HG03469 (cell line): ENCODE data around the gene LMF2.
"Not testable (repeated sequence)": the region's sequence is repeated elsewhere in the genome, so short reads cannot be mapped to it uniquely, and the experiment has no call there.

Experiments used
- ATAC-seq: cut with Tn5 transposase; IDR thresholded peaks from one replicate; pipeline ENCODE4 v1.9.1; 2021; ENCODE audit warnings: mild to moderate bottlenecking, moderate library complexity, moderate number of reproducible peaks; ENCODE audit not compliant: unreplicated experiment

The LMF2 gene

DNA sequence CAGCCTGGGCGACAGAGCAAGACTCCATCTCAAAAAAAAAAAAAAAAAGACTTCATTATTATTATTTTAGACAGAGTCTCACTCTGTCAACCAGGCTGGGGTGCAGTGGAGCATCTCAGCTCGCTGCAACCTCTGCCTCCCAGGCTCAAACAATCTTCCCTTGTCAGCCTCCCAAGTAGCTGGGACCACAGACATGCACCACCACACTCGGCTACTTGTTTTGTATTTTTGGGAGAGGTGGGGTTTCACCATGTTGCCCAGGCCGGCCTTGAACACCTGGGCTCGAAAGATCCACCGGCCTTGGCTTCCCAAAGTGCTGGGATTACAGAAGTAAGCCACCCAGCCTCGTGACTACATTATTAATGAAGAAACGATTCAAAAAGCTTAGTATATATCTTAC is 27.6 kb upstream of the LMF2 start:
- no peak for ATAC-seq

DNA sequence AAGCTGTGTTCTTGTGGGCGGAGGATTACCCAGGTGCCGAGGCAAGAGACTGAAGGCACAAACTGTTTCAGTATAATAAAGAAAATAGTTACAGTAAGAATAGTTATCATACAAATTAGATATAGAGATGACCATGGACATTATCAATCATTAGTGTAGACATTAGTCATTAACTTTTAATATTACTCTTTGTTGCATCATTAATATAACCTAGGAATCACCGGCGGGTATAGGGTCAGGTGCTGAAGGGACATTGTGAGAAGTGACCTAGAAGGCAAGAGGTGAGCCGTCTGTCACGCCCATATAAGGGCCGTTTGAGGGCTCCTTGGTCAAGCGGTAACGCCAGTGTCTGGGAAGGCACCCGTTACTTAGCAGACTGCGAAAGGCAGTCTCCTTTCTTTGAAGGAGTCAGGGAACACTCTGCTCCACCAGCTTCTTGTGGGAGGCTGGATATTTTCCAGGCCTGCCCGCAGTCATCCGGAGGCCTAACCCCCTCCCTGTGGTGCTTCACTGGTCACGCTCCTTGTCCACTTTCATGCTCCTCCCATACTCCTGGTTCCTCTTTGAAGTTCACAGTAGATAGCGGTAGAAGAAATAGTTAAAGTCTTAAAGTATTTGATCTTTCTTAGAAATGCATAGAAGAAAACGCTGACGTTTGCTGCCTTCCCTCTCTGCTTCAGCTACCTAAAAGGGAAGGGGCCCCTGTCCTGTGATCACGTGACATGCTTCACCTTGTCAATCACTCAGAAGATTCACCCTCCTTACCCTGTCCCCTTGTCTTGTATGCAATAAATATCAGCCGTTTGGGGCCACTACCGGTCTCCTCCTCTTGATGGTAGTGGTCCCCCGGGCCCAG is 26.6 kb upstream of the LMF2 start:
- not testable (repeated sequence) for ATAC-seq

- no peak for ATAC-seq
Observed at GRCh38 chr22:50532824-50533796, 25.6 kb upstream of the LMF2 start.

DNA sequence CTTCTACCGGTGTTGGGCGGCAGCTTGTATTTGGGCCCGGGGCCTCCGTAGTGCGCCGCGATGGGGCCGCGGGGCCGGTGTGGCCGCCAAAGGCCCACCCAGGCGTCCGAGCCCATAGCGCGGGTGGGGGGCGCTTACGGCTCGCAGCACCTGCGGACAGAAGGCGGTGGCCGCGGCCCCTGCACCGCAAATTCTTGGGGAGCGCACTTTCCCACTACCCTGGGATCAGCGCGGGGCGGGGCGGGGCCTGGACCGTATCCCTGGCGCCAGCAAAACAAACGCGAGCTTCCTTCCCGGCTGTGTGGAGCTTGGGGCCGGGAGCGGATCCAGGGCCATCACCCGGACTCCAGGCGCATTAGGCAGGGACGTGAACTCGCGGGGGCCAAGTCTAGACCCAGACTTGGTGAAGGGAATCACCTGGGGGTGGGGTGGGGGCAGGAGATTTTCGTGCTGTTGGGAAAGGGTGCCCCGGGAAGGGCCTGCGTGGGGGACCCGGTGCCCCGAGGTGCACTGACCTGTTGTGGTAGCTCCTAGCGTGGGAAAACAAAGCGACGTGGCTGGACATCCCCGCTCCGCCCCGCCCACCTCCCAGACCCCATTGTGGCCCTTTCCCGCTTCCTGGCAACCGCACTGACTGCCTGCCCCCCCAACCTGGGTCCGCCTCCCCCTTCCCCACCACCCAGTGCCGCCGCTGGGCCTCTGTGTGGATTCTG is 24.6 kb upstream of the LMF2 start:
- no peak for ATAC-seq

- no peak for ATAC-seq
Observed at GRCh38 chr22:50531546-50531961, 24.1 kb upstream of the LMF2 start.

- no peak for ATAC-seq
Observed at GRCh38 chr22:50530877-50531545, 23.5 kb upstream of the LMF2 start.

GRCh38 chr22:50530580-50530876 is 23.0 kb upstream of the LMF2 start:
- no peak for ATAC-seq

- ATAC-seq: no peak
Observed at GRCh38 chr22:50529897-50530579, 22.5 kb upstream of the LMF2 start, which contains the start of gene TYMP. Gene TYMP (minus strand): TSS chr22:50530012. CDS start chr22:50529709, 303 bp downstream.

GRCh38 chr22:50529416-50529896 is 22.0 kb upstream of the LMF2 start:
- ATAC-seq: no peak

GRCh38 chr22:50528682-50529415 is 21.3 kb upstream of the LMF2 start:
- ATAC-seq: no peak

DNA sequence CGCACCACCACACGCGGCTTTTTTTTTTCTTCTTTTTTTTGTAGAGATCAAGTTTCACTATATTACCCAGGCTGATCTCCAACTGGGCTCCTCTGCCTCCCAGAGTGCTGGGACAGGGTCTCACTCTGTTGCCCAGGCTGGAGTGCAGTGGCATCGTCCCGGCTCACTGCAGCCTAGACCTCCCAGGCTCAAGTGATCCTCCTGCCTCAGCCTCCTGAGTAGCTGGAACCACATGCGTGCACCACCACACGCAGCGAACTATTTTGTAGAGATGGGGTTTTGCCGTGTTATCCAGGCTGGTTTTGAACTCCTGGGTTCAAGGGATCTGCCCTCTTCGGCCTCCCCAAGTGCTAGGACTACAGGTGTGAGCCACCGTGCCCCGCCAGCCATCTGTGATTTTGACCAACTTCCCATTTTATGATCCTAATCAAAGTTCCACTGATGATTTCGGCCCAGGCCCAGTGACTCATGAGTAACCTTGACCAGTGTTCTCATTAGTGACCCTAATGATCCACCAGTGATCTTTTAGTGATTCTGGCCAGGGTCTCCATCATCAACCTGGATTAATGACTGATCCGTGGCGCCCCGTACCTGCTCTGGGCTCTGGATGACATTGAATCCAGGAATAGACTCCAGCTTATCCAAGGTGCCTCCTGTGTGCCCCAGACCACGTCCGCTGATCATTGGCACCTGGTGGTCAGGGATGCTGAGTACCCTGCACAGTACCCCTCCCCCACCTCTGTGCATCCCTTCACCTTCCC is 20.6 kb upstream of the LMF2 start:
- ATAC-seq: no peak

DNA sequence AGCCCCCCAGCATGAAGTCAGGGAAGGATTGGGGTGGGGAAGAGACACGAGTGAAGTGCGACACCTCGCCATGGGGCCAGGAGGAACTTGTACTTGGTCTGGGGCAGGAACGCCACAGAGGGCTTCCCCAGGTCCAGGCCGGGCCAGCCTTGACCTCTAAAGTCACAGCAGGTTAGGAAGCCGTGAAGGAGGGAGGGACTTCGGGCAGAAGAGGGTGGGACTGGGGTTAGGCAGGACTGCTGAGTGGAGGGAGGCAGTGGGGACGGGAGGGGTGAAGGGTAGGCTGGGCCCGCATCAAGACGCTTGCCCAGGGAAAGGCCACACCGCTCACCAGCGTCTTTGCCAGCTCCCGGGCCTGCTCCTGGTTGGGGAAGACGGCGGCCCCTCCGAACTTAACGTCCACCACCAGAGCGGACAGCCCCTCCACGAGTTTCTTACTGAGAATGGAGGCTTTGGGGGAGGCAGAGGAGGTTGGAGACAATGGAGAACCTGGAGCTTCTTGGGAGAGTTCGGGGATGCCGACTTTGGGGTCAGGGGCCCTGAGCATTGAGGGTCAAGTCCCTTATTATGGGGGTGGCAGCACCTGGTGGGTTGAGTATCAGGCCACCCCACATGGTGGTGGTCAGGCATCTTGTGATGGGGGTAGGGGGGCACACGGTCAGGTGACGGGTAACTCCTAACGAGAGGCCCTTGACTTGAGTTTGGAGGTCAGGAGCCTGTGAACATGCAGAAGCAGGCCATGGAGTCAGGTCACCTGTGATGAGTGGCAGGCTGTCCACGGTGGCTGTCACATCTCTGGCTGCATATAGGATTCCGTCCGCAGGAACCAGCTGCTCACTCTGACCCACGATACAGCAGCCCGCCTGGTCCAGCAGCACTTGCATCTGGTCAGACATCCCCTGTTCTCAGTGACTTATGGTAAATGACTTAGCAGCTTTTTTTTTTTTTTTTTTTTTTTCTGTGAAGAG is 19.6 kb upstream of the LMF2 start:
- no peak for ATAC-seq

- no peak for ATAC-seq
Observed at GRCh38 chr22:50526108-50526833, 18.8 kb upstream of the LMF2 start.

GRCh38 chr22:50525858-50526107 is 18.3 kb upstream of the LMF2 start:
- no peak for ATAC-seq

DNA sequence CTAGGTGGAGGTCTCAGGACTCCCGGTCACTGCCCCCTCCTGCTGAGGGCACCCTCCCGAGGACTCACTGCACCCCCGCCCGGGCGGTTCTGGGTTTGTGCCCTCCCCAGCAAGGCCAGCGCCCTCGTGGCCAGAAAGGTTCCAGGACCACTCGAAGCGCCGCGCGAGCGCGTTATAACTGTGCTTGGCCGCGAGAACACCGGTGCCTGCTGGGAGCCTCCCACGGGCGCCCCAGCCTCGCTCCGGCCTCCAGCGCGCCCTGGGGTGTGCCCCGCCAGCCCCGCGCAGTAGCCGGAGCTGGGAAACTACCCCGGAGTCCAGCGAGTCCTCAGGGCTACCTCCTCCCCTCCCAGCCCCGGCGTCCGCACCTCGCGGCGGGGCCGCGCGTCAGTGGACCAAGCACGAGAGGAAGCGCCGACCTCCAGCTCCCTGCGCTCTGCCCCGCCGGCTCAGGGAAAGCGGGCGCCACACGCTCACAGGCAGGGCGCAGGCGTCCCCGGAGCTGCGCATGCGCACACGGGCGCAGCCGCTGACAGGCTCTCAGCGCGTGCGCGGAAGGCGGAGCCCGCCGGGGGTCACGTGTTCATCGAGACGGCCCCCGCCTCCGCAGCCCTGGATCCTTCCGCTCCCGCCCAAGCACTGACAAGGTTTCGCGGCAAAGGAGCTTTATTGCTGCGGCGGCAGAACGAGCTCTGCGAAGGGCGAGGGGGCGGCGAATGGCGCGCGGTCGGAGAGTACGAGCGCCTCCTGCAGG is 17.8 kb upstream of the LMF2 start, which contains the start of gene SCO2:
Gene SCO2, minus strand, starts transcription at position 495 of the 754 bp plus-strand sequence. CDS start 1,187 bp downstream, outside the sequence.
- peak; percentile 30 for ATAC-seq

DNA sequence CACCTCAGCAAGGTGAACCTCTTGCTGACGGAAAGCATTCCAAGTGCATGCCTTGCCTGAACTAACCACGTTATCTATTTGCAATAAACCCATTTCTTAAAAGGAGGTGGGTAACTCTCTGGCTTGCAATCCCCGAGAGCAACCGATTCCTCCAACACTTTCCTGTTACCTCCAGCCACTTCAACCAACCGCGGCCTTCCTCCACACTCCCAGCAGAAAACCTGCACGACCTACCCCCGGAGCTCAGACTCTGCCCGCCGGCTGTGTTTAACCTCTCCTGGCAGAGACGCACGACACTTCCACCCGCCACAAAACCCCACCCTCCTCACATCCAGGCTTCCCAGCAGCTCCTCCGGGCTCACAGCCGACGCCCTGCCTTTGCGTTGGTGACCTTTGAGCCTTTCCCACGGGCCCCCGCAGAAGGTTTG is 17.2 kb upstream of the LMF2 start:
- no peak for ATAC-seq
